ENCODE measurements around the gene PODXL2.

Gene PODXL2

DNA sequence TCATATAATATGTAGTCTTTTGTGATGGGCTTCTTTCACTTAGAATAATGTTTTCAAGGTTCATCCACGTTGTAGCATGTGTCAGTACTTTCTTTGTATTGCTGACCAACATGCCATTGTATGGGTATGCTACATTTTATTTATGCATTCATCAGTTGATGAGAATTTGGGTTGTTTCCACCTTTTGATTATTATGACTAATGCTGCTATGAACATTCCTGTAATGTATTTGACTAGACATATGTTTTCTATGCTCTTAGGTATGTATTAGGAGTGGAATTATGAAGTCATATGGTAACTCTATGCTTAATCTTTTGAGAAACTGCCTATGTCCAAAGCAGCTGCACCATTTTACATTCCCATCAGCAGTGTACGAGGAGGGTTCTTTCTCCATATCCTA, 3.2 kb upstream of the PODXL2 start:
- TF ChIP-seq, protein P1, sequence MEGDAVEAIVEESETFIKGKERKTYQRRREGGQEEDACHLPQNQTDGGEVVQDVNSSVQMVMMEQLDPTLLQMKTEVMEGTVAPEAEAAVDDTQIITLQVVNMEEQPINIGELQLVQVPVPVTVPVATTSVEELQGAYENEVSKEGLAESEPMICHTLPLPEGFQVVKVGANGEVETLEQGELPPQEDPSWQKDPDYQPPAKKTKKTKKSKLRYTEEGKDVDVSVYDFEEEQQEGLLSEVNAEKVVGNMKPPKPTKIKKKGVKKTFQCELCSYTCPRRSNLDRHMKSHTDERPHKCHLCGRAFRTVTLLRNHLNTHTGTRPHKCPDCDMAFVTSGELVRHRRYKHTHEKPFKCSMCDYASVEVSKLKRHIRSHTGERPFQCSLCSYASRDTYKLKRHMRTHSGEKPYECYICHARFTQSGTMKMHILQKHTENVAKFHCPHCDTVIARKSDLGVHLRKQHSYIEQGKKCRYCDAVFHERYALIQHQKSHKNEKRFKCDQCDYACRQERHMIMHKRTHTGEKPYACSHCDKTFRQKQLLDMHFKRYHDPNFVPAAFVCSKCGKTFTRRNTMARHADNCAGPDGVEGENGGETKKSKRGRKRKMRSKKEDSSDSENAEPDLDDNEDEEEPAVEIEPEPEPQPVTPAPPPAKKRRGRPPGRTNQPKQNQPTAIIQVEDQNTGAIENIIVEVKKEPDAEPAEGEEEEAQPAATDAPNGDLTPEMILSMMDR (IDR thresholded peaks at IDR 0.05): no peak

DNA sequence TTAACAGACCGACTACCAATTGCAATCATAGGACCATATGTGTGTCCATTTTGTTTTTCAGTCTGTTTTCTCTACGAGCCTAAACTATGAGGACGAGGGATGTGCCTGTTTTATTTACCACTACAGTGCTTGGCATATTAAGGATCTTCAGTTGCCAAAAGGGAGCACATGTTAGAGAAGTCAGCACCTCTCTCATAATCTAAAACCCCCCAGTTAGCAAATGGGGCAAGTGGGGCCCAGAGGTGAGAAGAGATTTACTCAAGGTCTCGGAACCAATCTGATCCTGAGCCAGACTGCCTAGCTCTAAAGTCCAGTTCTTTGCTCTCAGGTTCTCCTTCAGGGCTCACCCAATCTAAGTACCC, 578 bp upstream of the PODXL2 start:
- TF ChIP-seq, protein P1 (IDR thresholded peaks at IDR 0.05): no peak

DNA sequence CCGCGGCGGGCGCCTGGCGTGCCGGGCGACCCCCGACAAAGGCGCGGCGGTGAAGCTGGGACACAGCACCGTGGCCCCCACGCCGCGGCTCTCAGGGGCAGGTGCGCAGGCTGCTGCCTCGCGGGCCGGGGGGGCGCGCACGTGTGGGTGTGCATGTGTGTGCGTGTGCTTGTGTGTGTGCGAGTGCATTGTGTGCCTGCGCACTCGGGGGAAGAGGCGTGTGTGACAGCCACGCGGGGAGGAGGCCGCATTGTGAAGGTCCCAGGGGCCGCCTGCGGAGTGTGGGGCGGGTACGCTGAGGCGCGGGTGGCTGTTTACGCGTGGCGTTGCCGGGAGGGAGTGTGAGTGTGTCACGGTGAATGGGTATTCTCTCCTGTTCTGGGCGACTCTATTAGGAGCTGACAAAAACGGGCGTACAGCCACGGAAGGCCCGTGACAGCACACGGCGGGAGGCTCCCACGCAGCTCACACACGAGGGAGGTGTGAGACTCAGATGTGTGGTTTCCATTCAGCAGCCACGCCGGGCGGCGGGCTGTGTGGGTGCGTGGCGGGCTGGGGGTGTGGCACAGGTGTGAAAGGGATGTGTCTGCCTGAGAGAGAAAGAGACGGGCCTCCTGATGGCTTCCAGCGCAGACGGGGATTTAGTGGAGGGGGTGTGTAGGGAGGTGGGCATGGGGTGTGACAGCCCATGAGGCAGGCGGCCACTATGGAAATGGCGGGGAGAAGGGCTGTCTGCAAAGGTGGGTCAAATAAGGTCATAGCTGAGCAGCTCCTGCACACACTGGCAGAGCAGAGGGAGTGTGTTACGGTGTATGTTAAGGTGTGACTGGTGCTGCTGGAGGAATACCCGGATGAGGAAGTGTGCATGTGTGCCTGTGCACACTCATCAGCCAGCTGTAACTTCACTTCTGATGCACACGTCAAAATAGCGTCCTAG, 750 bp downstream of the PODXL2 start:
- TF ChIP-seq, protein P1 (IDR thresholded peaks at IDR 0.05): no peak

DNA sequence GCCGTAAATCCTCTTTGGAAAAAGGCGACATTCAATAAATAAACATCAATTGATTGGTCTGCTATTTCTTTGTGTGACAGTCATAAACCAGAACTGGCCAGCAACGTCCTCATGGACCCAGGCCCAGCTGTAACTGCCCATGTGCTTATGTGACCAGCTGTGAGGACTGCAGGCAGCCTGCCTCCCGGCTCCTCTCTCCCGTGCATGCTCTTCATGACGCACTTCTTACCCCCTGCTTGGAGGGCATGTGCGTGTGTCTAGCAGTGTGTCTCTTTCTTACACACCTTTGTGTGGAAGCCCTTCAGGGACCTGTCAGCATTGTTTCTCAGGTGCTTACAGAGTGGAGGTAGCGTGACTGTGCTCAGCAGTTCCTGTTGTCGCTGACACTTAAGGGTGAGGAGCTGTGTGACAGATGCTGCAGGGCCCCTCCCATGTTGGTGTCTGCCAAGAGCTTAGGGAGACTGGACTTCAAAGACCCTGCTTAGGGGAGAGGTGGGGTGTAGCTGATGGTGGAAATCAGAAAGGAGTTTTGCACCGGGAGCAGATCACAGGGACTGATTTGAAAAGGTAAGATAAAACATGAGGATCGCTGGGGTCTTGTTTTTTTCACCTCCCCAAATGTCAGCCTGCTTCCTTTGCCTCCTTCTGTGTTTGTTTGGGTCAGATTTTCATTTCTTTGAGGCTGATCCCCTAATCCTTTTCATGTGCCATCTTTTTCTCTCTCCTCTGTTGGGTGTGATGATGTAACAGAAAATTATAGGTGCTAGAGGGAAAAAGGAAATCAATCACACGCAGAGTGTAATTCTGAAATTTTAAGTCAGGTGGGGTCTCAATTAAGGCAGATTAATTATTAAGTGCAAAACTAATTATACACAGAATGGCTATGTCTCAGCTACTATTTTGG, 2.1 kb downstream of the PODXL2 start:
- TF ChIP-seq, protein P1 (IDR thresholded peaks at IDR 0.05): no peak

DNA sequence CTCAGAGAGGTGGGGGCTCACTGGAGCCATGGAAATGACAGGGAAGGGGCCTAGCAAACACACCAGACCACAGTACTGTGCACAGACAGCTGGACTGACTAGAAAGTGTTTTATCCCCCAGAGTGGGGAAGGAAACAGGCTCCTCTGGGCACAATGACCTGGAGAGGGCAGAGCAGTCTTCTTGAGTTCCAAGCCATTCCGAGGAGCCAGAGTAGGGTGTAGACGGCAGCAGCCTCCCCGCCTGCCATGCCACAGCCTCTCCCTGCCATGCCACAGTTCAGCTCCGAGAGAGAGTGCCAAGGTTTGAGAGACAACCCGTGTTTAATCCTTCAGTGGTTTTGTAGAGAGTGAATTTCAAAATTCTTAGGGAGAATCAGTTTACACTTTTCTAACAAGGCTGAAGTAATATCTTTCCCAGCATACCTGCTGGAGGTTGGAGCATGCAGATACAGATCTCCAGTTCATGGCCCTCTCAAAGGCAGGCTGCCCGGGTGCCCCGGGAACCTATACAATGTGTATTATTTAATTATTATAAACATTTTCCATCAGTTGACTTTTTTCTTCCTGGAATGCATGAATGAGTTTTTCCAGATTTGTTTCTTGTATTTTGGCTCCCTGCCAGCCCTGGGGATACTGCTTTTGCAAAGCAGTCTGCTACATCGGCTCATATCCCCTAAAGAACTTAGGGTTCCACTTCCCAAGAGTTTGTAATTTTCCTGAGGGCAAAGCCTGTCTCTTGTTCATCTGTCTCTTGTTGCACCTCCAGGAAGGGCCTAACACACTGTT, 3.2 kb downstream of the PODXL2 start:
- TF ChIP-seq, protein P1 (IDR thresholded peaks at IDR 0.05): no peak

DNA sequence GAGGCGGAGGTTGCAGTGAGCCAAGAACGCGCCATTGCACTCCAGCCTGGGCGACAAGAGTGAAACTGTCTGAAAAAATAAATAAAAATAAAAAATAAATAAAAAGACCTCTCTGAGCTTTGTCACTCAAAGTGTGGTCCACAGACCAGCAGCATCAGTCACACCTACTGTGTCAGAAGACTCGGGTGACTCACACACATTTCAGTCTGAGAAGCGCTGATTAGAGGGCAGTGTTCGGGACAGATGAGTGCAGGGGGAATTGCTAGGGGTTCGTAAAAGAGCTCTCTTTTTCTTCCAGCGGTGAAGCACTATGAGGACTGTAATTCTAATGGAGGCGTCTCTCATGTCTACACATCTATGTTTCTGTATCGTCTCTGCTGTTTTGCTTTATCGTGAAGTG, 5.7 kb downstream of the PODXL2 start:
- TF ChIP-seq, protein P1 (IDR thresholded peaks at IDR 0.05): no peak

DNA sequence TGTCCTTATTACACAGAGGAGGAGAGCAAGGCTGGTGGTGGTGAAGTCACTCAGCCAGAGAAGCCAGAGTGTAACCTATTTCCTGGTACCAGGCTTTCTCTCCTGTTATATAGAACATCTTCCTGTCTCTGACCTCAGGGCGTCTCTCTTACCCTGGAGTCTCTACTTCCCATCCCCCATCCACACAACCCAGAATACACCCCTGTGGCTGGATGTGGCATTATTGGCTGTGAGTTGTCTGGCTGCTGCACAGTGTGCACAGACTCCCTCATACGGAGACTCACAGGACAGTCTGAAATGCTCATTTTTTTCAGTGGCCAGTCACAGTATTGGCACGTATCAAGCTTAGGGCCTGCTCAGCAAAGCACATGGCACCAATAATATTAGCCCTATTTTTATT, 8.6 kb downstream of the PODXL2 start:
- TF ChIP-seq, protein P1 (IDR thresholded peaks at IDR 0.05): no peak

Data from LNCAP (cell line).